ENCODE results near the gene PBXIP1.

- no peak for TF ChIP-seq PATZ1 (CRISPR knock-in tag; IDR thresholded peaks at IDR 0.05; ENCODE audit: borderline replicate concordance)
- no peak for TF ChIP-seq ISL1 (CRISPR knock-in tag; IDR thresholded peaks at IDR 0.05)
- TF ChIP-seq CSRNP3 (CRISPR knock-in tag; IDR thresholded peaks at IDR 0.05) = no peak
- TF ChIP-seq POU6F1 (CRISPR knock-in tag; IDR thresholded peaks at IDR 0.05; ENCODE audit: borderline replicate concordance, low read depth) = no peak
- TF ChIP-seq ZFP30 (CRISPR knock-in tag; IDR thresholded peaks at IDR 0.05) = no peak
- TF ChIP-seq RARB (CRISPR knock-in tag; IDR thresholded peaks at IDR 0.05) = no peak
- TF ChIP-seq ARNTL (CRISPR knock-in tag; IDR thresholded peaks at IDR 0.05; ENCODE audit: borderline replicate concordance, low read depth) = no peak
- TF ChIP-seq ZNF8 (CRISPR knock-in tag; IDR thresholded peaks at IDR 0.05) = no peak
- TF ChIP-seq CREB5 (CRISPR knock-in tag; IDR thresholded peaks at IDR 0.05; ENCODE audit: low read depth) = no peak
- TF ChIP-seq ZFP3 (CRISPR knock-in tag; IDR thresholded peaks at IDR 0.05) = no peak
- TF ChIP-seq TSHZ2 (CRISPR knock-in tag; IDR thresholded peaks at IDR 0.05) = no peak
Observed at GRCh38 chr1:154937988-154938386, 17.9 kb downstream of the PBXIP1 start.

All from SK-N-SH treated with all-trans-retinoic acid at 6 μM for 48 hours (cell line).